ENCODE results near the gene NNAT.

NNAT gene

DNA sequence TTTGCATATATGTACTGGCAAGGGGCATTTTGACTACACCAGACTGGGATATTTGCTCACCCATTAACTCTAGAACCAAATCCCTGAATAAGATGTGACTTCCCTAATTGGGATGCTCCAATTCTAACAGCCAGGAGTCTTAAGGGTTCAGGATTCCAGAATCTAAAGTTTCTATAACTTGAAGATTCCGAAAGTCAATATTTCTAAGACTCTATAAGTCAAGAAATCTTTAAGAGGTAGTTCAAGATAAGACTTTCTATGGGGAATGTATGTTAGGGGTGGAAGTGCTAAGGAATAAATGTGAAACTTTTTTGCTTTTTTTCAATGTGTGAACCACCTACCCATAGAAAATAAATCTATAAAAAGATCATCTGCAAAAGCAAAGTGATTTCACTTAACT, 49.4 kb downstream of the NNAT start:
- TF ChIP-seq, protein P1, sequence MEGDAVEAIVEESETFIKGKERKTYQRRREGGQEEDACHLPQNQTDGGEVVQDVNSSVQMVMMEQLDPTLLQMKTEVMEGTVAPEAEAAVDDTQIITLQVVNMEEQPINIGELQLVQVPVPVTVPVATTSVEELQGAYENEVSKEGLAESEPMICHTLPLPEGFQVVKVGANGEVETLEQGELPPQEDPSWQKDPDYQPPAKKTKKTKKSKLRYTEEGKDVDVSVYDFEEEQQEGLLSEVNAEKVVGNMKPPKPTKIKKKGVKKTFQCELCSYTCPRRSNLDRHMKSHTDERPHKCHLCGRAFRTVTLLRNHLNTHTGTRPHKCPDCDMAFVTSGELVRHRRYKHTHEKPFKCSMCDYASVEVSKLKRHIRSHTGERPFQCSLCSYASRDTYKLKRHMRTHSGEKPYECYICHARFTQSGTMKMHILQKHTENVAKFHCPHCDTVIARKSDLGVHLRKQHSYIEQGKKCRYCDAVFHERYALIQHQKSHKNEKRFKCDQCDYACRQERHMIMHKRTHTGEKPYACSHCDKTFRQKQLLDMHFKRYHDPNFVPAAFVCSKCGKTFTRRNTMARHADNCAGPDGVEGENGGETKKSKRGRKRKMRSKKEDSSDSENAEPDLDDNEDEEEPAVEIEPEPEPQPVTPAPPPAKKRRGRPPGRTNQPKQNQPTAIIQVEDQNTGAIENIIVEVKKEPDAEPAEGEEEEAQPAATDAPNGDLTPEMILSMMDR (IDR thresholded peaks at IDR 0.05; ENCODE audit: extremely low read depth, insufficient read depth, missing control alignments): no peak
- no peak for DNase-seq (ENCODE audit: low spot score)
- in situ Hi-C loops (cut with MboI; ENCODE audit: low pct_unique_long_range_greater_than_20kb, low sequenced_read_pairs, unreplicated experiment): loop anchor here (25.0 kb wide), 1 partner anchor 642 kb away; no protein-coding TSS in a partner anchor

DNA sequence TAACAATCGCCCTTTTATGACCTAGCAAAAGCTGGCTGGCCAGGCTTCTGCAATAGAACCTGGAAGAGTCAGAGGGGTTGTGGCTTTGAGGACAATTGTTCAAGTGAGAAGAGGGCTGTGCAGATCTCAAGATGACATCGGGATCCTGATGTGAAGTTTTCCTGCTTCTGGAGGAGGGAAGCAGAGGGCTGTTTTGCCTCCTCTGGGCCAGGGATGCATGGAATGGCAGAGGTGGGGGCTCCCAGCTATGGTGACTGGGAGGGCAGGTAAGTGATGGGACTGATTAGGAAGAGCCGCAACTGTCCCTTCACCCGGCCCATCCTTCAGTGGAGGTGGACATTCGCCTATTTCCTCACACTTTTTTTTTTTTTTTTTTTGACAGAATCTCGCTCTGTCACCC, 50.0 kb downstream of the NNAT start:
- DNase-seq (ENCODE audit: low spot score): no peak
- TF ChIP-seq, protein P1 (IDR thresholded peaks at IDR 0.05; ENCODE audit: extremely low read depth, insufficient read depth, missing control alignments): no peak
- in situ Hi-C loops (cut with MboI; ENCODE audit: low pct_unique_long_range_greater_than_20kb, low sequenced_read_pairs, unreplicated experiment): loop anchor here (25.0 kb wide), 1 partner anchor 641 kb away; no protein-coding TSS in a partner anchor

All from GM13977 (cell line).